HG02981 (cell line): Measurements from ENCODE around the gene TADA3.
A peak's percentile ranks its signal among the peaks of the same experiment; 100 is the strongest.

Experiments
- ATAC-seq: cut with Tn5 transposase; IDR thresholded peaks from one replicate; pipeline ENCODE4 v1.9.1; 2021; ENCODE audit warnings: mild to moderate bottlenecking, moderate library complexity; ENCODE audit not compliant: unreplicated experiment

TADA3 gene

GRCh38 chr3:9809615-9810432, 17.6 kb upstream of the TADA3 start, which contains the start of gene TTLL3:
Gene TTLL3, plus strand, starts transcription at chr3:9810262. Its CDS starts 400 bp downstream, at chr3:9810662.
- peak; percentile 48 for ATAC-seq

- no peak for ATAC-seq
Observed at GRCh38 chr3:9809239-9809614, 17.0 kb upstream of the TADA3 start.

- ATAC-seq: peak; percentile 67
Observed at GRCh38 chr3:9808345-9809037, 16.2 kb upstream of the TADA3 start.

GRCh38 chr3:9807981-9808344, 15.7 kb upstream of the TADA3 start:
- no peak for ATAC-seq

GRCh38 chr3:9806688-9807589, 14.7 kb upstream of the TADA3 start:
- ATAC-seq: no peak

DNA sequence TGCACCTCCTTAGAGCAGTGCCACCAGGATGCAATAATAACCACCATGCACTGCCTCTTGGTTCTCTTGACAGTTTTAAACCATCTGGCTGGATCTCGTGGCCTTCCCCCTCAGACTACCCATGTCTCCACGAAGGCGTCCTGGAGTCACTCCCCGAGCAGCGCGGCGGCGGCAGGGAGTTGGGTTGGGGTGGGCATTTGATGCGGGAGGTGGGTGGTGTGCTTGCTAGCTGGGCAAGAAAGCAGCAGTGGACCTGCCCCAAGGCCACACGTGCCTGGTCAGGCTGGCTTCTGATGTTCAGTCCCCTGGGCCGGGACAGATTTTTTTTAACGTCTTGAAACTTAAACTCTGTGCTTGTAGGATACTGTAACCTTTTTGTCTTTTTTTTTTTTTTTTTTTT, 13.9 kb upstream of the TADA3 start:
- ATAC-seq: no peak

- no peak for ATAC-seq
Observed at GRCh38 chr3:9804996-9805395, 12.7 kb upstream of the TADA3 start.

GRCh38 chr3:9803494-9803893, 11.2 kb upstream of the TADA3 start:
- ATAC-seq: no peak

- ATAC-seq: no peak
Observed at GRCh38 chr3:9800529-9800928, 8.3 kb upstream of the TADA3 start.

DNA sequence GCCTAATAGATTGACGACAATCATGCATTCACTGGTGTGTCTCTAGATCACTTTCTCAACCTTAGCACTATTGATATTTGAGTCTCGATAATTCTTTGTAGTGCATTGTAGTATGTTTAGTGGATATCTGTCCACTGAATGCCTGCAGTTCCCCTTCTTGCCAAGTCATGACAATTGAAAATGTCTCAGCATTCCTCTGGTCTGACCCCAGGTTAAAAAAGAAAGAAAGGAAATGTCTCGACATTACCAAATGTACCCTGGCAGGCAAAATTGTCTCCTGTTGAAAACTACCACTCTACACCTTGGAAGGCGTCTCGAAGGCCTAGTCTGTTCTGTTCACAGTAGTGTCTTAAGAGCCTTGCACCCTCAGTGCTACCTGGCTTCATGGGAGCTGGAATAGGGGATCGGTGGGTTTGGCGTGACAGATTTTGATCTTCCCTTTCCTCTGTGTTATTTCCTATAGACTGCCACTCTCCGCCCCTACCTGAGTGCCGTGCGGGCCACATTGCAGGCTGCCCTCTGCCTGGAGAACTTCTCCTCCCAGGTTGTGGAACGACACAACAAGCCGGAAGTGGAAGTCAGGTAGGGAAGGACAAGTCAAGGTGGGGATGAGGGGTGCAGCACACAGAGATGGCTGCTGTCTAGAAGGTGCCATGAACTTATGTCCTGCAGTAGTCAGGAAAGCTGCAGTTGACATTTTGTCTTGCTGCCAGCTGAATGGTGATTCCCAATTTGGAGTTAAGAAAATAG, 5.1 kb upstream of the TADA3 start:
- no peak for ATAC-seq

DNA sequence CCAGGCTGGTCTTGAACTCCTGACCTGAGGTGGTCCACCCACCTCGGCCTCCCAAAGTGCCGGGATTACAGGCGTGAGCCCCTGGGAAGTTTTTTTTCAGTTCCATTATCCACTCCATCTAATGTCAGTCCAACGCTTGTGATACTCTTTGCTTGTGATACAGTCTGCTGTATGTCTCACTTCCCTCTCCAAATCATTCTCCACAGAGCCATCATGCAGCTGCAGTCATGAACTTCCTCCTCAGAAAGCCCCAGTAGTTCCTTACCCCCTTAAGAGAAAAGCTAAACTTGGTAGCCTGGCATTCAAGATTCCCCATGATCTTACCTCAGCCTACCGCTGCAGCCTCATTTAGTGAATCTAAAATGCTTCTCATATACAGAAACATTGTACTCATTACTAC, 2.9 kb upstream of the TADA3 start:
- no peak for ATAC-seq

DNA sequence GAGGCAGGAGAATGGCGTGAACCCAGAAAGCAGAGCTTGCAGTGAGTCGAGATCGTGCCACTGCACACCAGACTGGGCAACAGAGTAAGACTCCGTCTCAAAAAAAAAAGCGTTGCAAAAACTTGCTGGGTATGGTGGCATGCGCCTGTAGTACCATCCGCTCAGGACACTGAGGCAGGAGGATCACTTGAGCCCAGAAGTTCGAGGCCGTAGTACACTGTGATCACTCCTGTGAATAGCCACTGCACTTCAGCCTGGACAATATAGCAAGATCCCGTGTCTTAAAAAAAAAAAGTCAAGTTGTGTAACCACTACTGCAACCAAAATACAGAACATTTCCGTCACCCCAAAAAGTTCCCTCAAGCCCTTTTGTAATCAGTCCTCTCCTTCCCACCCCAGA, 2.1 kb upstream of the TADA3 start:
- ATAC-seq: no peak

DNA sequence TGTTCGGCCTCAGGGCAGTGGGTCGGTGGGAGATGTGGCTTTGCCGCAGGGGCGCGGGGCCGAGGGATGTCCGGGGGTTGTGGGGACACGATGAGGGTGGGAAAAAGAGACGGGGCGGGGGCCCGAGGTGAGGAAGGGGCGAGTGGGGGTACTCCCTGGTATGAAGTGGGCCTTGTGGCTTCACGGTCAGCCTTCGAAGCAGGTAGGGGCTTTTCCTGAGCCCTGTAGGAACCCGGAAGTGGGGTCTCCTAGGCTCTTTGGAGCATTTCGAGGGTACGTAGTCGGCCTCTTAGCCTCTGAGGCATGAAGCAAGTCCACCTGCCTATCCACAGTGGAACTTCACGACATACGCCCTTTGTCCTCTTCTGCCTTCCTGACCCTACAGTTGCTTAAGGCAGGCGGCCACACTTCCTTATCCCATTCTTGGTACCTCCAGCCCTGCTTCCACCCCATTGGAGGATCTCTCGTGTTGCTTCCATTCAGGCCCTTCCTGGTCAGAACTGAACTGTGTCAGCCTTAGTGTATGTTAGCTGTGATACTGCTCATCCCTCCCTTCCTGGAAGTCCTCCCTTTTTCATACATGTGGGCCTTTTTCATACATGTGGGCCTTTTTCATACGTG, 998 bp upstream of the TADA3 start:
- ATAC-seq: no peak

GRCh38 chr3:9791790-9792404, 376 bp downstream of the TADA3 start:
- no peak for ATAC-seq

- ATAC-seq: no peak
Observed at GRCh38 chr3:9791127-9791526, 1.1 kb downstream of the TADA3 start.

DNA sequence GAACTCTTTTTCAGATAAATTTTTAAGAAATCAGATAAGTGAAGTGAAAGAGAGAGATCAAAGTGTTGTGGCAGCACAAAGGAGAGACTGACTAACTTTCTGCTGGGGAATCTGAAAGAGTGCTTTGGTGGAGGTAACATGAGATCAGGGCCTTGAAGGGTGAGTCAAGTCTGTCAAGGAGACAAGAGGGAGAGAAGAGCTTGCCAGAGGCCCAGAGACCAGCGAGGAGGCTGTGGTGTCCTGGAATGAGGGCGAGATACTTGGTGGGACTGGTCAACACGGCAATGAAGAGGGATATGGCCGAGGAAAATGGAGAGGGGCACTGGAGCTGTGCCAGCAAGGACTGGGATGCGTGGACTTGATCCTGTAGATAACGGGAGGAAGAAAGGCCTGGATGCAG, 4.6 kb downstream of the TADA3 start:
- no peak for ATAC-seq

DNA sequence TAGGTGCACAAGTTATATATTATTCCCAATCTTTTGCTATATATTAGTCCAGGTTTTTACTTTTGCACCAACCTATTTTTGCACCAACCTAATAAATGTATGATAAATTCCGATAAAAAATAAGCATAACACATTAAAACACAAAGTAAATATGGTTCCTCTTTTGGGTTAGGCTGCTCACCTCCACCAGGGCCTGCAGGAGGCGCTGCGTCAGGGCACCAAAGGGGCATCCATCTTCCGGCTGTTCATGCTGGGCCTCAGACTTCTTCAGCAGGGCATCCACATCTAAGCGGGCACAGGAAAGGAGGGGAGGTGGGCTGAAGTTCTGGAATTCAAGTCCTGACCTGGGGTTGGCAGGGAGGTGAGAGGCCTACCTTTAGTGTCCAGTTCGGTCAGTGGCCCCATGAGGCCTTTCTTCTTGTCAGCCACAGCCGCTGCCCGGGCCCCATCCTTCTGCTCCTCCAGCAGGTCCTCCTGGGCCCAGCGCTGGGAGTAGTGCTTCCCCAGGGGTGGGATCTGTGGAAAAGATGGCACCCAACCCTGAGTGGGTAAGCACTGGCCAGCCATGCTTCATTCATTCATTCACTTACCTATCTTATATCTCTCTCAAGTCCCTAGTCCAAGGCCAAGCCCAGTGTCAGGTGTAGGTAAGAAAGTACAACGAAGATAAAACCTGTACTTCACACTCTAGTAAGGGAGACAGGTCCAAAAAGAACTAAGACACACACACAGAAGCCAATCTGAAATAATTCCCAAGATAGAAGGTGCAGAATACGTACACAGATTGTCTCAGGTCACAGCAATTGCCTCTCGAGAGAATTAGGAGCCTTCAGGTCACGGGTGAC, 5.2 kb downstream of the TADA3 start:
- ATAC-seq: no peak

DNA sequence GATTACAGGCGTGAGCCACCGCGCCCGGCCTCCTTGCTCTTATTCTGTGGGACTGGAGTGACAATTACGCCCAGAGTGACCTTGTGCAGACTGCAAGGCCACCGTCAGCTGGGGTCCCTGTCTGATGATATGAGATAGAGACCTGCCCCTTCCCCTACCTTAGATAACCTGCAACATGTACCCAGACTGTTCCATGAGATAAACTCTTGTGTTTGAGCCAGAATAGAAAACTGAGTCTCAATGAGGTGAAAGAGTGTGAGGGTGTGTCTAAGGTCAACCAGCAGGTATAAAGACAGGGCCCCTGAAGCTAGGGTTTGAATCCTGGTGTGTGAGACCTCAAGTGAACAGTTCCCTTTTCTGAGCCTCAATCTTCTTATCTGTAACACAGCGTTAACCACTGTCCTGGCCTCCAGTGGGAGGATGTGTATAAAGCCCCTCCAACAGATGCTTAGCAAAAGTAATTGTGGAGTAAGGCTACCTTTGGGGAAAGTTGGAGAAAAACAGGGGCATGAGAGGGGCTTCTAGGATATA, 6.0 kb downstream of the TADA3 start:
- no peak for ATAC-seq

DNA sequence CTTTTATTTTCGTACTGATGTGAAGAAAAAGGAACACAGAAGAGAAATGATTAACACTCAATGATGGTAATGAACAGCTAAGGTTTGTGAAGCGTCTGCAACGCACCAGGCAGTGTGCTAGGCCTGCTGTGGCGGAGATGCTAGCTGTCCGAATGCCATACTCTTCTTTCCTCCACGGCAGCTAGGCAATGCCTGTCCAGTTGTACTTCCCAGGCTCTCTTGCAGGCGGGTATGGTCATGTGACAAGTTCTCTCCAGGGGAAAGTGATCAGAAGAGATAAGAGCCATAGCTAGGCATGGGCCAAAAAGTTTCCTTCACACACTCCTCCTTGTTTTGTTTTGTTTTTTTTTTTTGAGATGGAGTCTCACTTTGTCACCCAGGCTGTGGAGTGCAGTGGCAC, 6.7 kb downstream of the TADA3 start:
- ATAC-seq: no peak
